ENCODE data around the gene RALGAPB.
"Not testable (repeated sequence)": the region's sequence is repeated elsewhere in the genome, so short reads cannot be mapped to it uniquely, and the experiment has no call there.

Gene RALGAPB

GRCh38 chr20:38499366-38499765 lies 26.7 kb downstream of the RALGAPB start:
- no peak for DNase-seq

- no peak for DNase-seq
Observed at GRCh38 chr20:38501858-38502436, 29.3 kb downstream of the RALGAPB start.

- no peak for DNase-seq
Observed at GRCh38 chr20:38504368-38505090, 31.9 kb downstream of the RALGAPB start.

GRCh38 chr20:38505091-38505455 lies 32.4 kb downstream of the RALGAPB start:
- no peak for DNase-seq

GRCh38 chr20:38511726-38512125 lies 39.1 kb downstream of the RALGAPB start:
- not testable (repeated sequence) for DNase-seq

- no peak for DNase-seq
Observed at GRCh38 chr20:38514185-38514584, 41.5 kb downstream of the RALGAPB start.

GRCh38 chr20:38514947-38515346 lies 42.3 kb downstream of the RALGAPB start:
- no peak for DNase-seq

GRCh38 chr20:38515631-38516030 lies 43.0 kb downstream of the RALGAPB start:
- DNase-seq: no peak

- DNase-seq: no peak
Observed at GRCh38 chr20:38519426-38519825, 46.8 kb downstream of the RALGAPB start.

GRCh38 chr20:38520261-38520660 lies 47.6 kb downstream of the RALGAPB start:
- DNase-seq: no peak

- DNase-seq: no peak
Observed at GRCh38 chr20:38523697-38524096, 51.1 kb downstream of the RALGAPB start.

GRCh38 chr20:38528167-38528566 lies 55.5 kb downstream of the RALGAPB start:
- DNase-seq: no peak

- no peak for DNase-seq
Observed at GRCh38 chr20:38531021-38531420, 58.4 kb downstream of the RALGAPB start.

- DNase-seq: no peak
Observed at GRCh38 chr20:38534756-38535155, 62.1 kb downstream of the RALGAPB start.

GRCh38 chr20:38536310-38536709 lies 63.7 kb downstream of the RALGAPB start:
- DNase-seq: no peak

GRCh38 chr20:38537176-38537575 lies 64.5 kb downstream of the RALGAPB start:
- DNase-seq: no peak

- no peak for DNase-seq
Observed at GRCh38 chr20:38538789-38539188, 66.1 kb downstream of the RALGAPB start.

GRCh38 chr20:38543014-38543906 lies 70.6 kb downstream of the RALGAPB start:
- no peak for DNase-seq

- no peak for DNase-seq
Observed at GRCh38 chr20:38545771-38546170, 73.1 kb downstream of the RALGAPB start.

- DNase-seq: no peak
Observed at GRCh38 chr20:38547288-38548085, 74.8 kb downstream of the RALGAPB start.

- DNase-seq: no peak
Observed at GRCh38 chr20:38548356-38549083, 75.9 kb downstream of the RALGAPB start.

- no peak for DNase-seq
Observed at GRCh38 chr20:38550274-38550673, 77.6 kb downstream of the RALGAPB start.
